Uterus (tissue), 2 donors: ENCODE data around the gene TTLL4.

Experiments used
- POLR2A ChIP-seq, 2 donors: fragments of 450-650 bp; IDR thresholded peaks; one replicate each; pipeline ENCODE4 v1.6.1; 2016; ENCODE audit warnings: antibody characterized with exemption in 2 of 2, mild to moderate bottlenecking in 1 of 2, moderate library complexity in 1 of 2
- TF ChIP-seq, protein P1 (sequence below), 4 experiments: fragments of 200-600 bp in 2 of 4; fragments of 450-650 bp in 2 of 4; sonication (generic) in 2 of 4; IDR thresholded peaks; one replicate each; pipeline ENCODE4 v1.5.1; 2016 to 2019; ENCODE audit warnings: antibody characterized with exemption in 4 of 4, mild to moderate bottlenecking in 2 of 4, moderate library complexity in 1 of 4

GRCh38 chr2:218698885-218699284, 11.8 kb upstream of the TTLL4 start:
- TF ChIP-seq, protein P1, sequence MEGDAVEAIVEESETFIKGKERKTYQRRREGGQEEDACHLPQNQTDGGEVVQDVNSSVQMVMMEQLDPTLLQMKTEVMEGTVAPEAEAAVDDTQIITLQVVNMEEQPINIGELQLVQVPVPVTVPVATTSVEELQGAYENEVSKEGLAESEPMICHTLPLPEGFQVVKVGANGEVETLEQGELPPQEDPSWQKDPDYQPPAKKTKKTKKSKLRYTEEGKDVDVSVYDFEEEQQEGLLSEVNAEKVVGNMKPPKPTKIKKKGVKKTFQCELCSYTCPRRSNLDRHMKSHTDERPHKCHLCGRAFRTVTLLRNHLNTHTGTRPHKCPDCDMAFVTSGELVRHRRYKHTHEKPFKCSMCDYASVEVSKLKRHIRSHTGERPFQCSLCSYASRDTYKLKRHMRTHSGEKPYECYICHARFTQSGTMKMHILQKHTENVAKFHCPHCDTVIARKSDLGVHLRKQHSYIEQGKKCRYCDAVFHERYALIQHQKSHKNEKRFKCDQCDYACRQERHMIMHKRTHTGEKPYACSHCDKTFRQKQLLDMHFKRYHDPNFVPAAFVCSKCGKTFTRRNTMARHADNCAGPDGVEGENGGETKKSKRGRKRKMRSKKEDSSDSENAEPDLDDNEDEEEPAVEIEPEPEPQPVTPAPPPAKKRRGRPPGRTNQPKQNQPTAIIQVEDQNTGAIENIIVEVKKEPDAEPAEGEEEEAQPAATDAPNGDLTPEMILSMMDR (IDR thresholded peaks at IDR 0.05), result no peak
- no peak for TF ChIP-seq POLR2A (IDR thresholded peaks at IDR 0.05)
